Panc1 (cell line): Measurements from ENCODE around the gene BCL2.

ENCODE experiments used
- POLR2AphosphoS5 ChIP-seq: IDR thresholded peaks from 2 replicates; pipeline ENCODE4 v1.6.1; 2012; ENCODE audit warnings: mild to moderate bottlenecking, low read depth, low read length, moderate library complexity
- SIN3A ChIP-seq: IDR thresholded peaks from 2 replicates; pipeline ENCODE4 v1.6.1; 2012; ENCODE audit warnings: low read depth, mild to moderate bottlenecking, low read length, moderate library complexity, borderline replicate concordance; ENCODE audit not compliant: insufficient read depth
- TCF7L2 ChIP-seq: IDR thresholded peaks from 2 replicates; pipeline ENCODE4 v1.6.1; 2011; ENCODE audit warnings: mild to moderate bottlenecking, low read depth, low read length, inconsistent platforms
- TF ChIP-seq, protein P1 (sequence below): fragments of 450-650 bp; IDR thresholded peaks from 2 replicates; pipeline ENCODE4 v1.5.1; 2017; ENCODE audit warnings: mild to moderate bottlenecking

DNA sequence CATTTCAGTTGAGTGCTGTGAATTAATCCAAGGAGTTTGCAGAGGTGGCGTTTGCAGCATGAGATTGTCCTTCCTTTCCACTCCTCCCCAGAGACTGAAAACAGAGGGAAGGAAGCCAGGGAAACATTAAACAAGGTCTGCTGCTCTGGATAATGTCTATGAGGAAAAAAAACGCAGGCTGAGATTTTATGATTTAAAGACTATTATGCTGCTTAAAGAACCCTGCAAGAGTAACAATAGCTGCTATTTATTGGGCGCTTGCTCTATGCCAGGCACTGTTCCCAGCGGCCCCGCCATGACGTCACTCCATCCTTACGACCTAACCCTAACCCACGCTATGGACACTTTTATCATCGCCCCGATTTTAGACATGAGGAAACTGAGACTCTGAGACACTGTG is 222.4 kb downstream of the BCL2 start:
- TF ChIP-seq, protein P1, sequence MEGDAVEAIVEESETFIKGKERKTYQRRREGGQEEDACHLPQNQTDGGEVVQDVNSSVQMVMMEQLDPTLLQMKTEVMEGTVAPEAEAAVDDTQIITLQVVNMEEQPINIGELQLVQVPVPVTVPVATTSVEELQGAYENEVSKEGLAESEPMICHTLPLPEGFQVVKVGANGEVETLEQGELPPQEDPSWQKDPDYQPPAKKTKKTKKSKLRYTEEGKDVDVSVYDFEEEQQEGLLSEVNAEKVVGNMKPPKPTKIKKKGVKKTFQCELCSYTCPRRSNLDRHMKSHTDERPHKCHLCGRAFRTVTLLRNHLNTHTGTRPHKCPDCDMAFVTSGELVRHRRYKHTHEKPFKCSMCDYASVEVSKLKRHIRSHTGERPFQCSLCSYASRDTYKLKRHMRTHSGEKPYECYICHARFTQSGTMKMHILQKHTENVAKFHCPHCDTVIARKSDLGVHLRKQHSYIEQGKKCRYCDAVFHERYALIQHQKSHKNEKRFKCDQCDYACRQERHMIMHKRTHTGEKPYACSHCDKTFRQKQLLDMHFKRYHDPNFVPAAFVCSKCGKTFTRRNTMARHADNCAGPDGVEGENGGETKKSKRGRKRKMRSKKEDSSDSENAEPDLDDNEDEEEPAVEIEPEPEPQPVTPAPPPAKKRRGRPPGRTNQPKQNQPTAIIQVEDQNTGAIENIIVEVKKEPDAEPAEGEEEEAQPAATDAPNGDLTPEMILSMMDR, result no peak
- TF ChIP-seq POLR2AphosphoS5 (no peak), TCF7L2 (no peak), SIN3A (no peak)
